ENCODE data around the gene KIAA1671. TPM values are rescaled to one million over a fixed set of nuclear protein-coding genes. Genes with fewer than 3 reads are reported as not detected.
"Not testable (repeated sequence)": the region's sequence is repeated elsewhere in the genome, so short reads cannot be mapped to it uniquely, and the experiment has no call there.

The KIAA1671 gene
- total RNA-seq, 2 donors from 2014 or later: 16.8 to 21.7 TPM

DNA sequence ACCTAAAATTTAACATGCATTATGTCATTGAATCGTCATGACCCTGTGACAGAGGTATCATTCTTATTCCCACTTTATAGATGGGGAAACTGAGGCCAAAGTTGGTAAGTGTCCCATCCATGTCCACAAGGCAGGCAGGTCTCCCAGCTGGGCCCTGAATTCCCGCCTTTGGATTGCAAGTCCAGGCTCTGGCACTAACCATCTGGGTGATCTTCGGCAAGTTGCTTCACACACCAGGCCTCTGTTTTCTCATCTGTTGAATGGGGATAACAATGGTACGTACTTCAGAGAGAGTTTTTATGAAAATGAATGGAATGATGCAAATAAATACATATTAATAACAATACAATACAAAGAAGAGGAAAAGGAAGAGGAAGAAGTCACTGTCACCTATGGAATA, 250.6 kb downstream of the KIAA1671 start:
- H3K9me3 ChIP-seq: no peaks in the 10 kb centered on the region
- H3K27ac ChIP-seq: no peak overlapping the region
- H3K4me3 ChIP-seq: no peak overlapping the region
- no peak for DNase-seq (ENCODE audit: low spot score)
- H3K27me3 ChIP-seq: no peaks in the 10 kb centered on the region
- no peak for TF ChIP-seq CTCF (IDR thresholded peaks at IDR 0.05)
- H3K4me1 ChIP-seq: no peaks in the 10 kb centered on the region
- peaks cover 6% of the 10 kb centered on the region for H3K36me3 ChIP-seq

- DNase-seq (ENCODE audit: low spot score); H3K27ac ChIP-seq; H3K9me3 ChIP-seq: not testable (repeated sequence)
Observed at GRCh38 chr22:25204547-25204946, 252.0 kb downstream of the KIAA1671 start.

GRCh38 chr22:25205847-25206246, 253.3 kb downstream of the KIAA1671 start:
- no peaks in the 10 kb centered on the region for H3K4me1 ChIP-seq
- TF ChIP-seq CTCF (IDR thresholded peaks at IDR 0.05): no peak
- no peak overlapping the region for H3K27ac ChIP-seq
- no peak for DNase-seq (ENCODE audit: low spot score)
- H3K36me3 ChIP-seq: no peaks in the 10 kb centered on the region
- H3K27me3 ChIP-seq: no peaks in the 10 kb centered on the region
- no peak overlapping the region for H3K4me3 ChIP-seq
- no peaks in the 10 kb centered on the region for H3K9me3 ChIP-seq

More at GRCh38 chr22:25204547-25204946, 252.0 kb downstream of the KIAA1671 start:
- not testable (repeated sequence) for H3K4me3 ChIP-seq, H3K4me1 ChIP-seq, H3K27me3 ChIP-seq, H3K36me3 ChIP-seq

GRCh38 chr22:25206998-25207397, 254.5 kb downstream of the KIAA1671 start:
- no peak for TF ChIP-seq CTCF (IDR thresholded peaks at IDR 0.05)
- H3K27me3 ChIP-seq: no peaks in the 10 kb centered on the region
- no peak overlapping the region for H3K4me3 ChIP-seq
- no peaks in the 10 kb centered on the region for H3K36me3 ChIP-seq
- no peak overlapping the region for H3K27ac ChIP-seq
- no peaks in the 10 kb centered on the region for H3K4me1 ChIP-seq
- no peaks in the 10 kb centered on the region for H3K9me3 ChIP-seq
- no peak for DNase-seq (ENCODE audit: low spot score)

- TF ChIP-seq CTCF (IDR thresholded peaks at IDR 0.05): no peak
- Histone ChIP-seq H3K9me3 (no peaks in the 10 kb centered on the region), H3K27ac (no peak overlapping the region), H3K4me1 (no peaks in the 10 kb centered on the region), H3K27me3 (no peaks in the 10 kb centered on the region), H3K4me3 (no peak overlapping the region), H3K36me3 (no peaks in the 10 kb centered on the region)
- no peak for DNase-seq (ENCODE audit: low spot score)
Observed at GRCh38 chr22:25207553-25208157, 255.1 kb downstream of the KIAA1671 start.

DNA sequence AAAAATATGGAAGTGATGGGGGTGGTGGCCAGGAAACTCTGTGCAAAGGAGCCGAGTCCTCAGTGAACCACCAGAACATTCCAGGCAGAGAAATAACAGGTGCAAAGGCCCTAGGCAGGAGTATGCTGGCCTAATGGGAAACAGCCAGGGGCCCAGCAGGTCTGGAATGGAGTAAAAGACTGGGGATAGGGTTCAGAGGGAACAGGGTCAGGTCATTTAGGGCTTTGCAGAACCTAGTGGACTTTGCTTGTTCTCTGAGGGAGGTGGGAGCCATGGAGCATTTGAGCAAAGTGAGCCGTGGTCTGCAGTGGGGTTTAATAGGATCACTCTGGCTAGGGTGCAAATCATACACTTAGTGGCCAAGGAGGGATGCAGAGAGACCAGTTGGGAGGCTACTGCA, 255.8 kb downstream of the KIAA1671 start:
- Histone ChIP-seq H3K36me3 (no peaks in the 10 kb centered on the region), H3K27ac (no peak overlapping the region), H3K4me1 (no peaks in the 10 kb centered on the region), H3K4me3 (no peak overlapping the region), H3K9me3 (no peaks in the 10 kb centered on the region), H3K27me3 (no peaks in the 10 kb centered on the region)
- no peak for DNase-seq (ENCODE audit: low spot score)
- no peak for TF ChIP-seq CTCF (IDR thresholded peaks at IDR 0.05)
